ENCODE data around the gene COMMD3. TPM values are rescaled to one million over a fixed set of nuclear protein-coding genes. Genes with fewer than 3 reads are reported as not detected.
"Not testable (repeated sequence)": the region's sequence is repeated elsewhere in the genome, so short reads cannot be mapped to it uniquely, and the experiment has no call there.

The COMMD3 gene
- total RNA-seq = 89.9 TPM
- long read RNA-seq, transcript COMMD3-201 (8 exons, 1,342 nt) = major isoform, 29 of 33 reads
- long read RNA-seq, partial matches to known transcripts = 2 of 33 reads
- long read RNA-seq, other reads (novel, unspliced or antisense) = 2 of 33 reads

GRCh38 chr10:22316286-22317075 is at the start of gene COMMD3:
Gene COMMD3, plus strand, starts transcription at chr10:22316388. Its CDS starts 30 bp downstream, at chr10:22316418.
- ATAC-seq = peak; percentile 92
- intact Hi-C loops (cut with DNase I) = loop anchor here (2.0 kb wide), 1 partner anchor 88 kb away; no protein-coding TSS in a partner anchor
- peak; percentile 96 for DNase-seq (ENCODE audit: missing footprints)

- intact Hi-C loops (cut with DNase I) = no loop called here
- no peak for ATAC-seq
- DNase-seq (ENCODE audit: missing footprints) = no peak
Measured at GRCh38 chr10:22268503-22268902, 47.7 kb upstream of the COMMD3 start.

GRCh38 chr10:22271786-22272185 is 44.4 kb upstream of the COMMD3 start:
- DNase-seq (ENCODE audit: missing footprints) = no peak
- no peak for ATAC-seq
- intact Hi-C loops (cut with DNase I) = no loop called here

- DNase-seq (ENCODE audit: missing footprints) = no peak
- ATAC-seq = no peak
- intact Hi-C loops (cut with DNase I) = no loop called here
Measured at GRCh38 chr10:22278441-22278782, 37.8 kb upstream of the COMMD3 start.

GRCh38 chr10:22280078-22280477 is 36.1 kb upstream of the COMMD3 start:
- DNase-seq (ENCODE audit: missing footprints) (no peak), ATAC-seq (no peak)
- intact Hi-C loops (cut with DNase I) = no loop called here

- ATAC-seq (peak; percentile 37), DNase-seq (ENCODE audit: missing footprints) (no peak)
- intact Hi-C loops (cut with DNase I) = no loop called here
Measured at GRCh38 chr10:22285130-22285529, 31.1 kb upstream of the COMMD3 start.

GRCh38 chr10:22293747-22294404 is 22.3 kb upstream of the COMMD3 start:
- DNase-seq (ENCODE audit: missing footprints) (no peak), ATAC-seq (no peak)
- intact Hi-C loops (cut with DNase I) = no loop called here

- no peak for DNase-seq (ENCODE audit: missing footprints)
- ATAC-seq = no peak
- intact Hi-C loops (cut with DNase I) = no loop called here
Measured at GRCh38 chr10:22294694-22295093, 21.5 kb upstream of the COMMD3 start.

GRCh38 chr10:22301193-22301592 is 15.0 kb upstream of the COMMD3 start:
- no peak for DNase-seq (ENCODE audit: missing footprints)
- intact Hi-C loops (cut with DNase I) = no loop called here
- ATAC-seq = no peak

GRCh38 chr10:22303461-22303860 is 12.7 kb upstream of the COMMD3 start:
- intact Hi-C loops (cut with DNase I) = no loop called here
- DNase-seq (ENCODE audit: missing footprints) (no peak), ATAC-seq (no peak)

- intact Hi-C loops (cut with DNase I) = no loop called here
- ATAC-seq = no peak
- no peak for DNase-seq (ENCODE audit: missing footprints)
Measured at GRCh38 chr10:22305721-22306120, 10.5 kb upstream of the COMMD3 start.

- DNase-seq (ENCODE audit: missing footprints) (no peak), ATAC-seq (no peak)
- intact Hi-C loops (cut with DNase I) = no loop called here
Measured at GRCh38 chr10:22308390-22308789, 7.8 kb upstream of the COMMD3 start.

- intact Hi-C loops (cut with DNase I) = no loop called here
- no peak for ATAC-seq
- no peak for DNase-seq (ENCODE audit: missing footprints)
Measured at GRCh38 chr10:22309180-22310000, 6.8 kb upstream of the COMMD3 start.

GRCh38 chr10:22310012-22310411 is 6.2 kb upstream of the COMMD3 start:
- ATAC-seq; DNase-seq (ENCODE audit: missing footprints); intact Hi-C loops (cut with DNase I): not testable (repeated sequence)

- ATAC-seq (no peak), DNase-seq (ENCODE audit: missing footprints) (no peak)
- intact Hi-C loops (cut with DNase I) = no loop called here
Measured at GRCh38 chr10:22310928-22311327, 5.3 kb upstream of the COMMD3 start.

GRCh38 chr10:22314852-22315251 is 1.3 kb upstream of the COMMD3 start:
- DNase-seq (ENCODE audit: missing footprints) (no peak), ATAC-seq (no peak)
- intact Hi-C loops (cut with DNase I) = no loop called here

- intact Hi-C loops (cut with DNase I) = loop anchor here (2.0 kb wide), 1 partner anchor 87 kb away; no protein-coding TSS in a partner anchor
- ATAC-seq (no peak), DNase-seq (ENCODE audit: missing footprints) (no peak)
Measured at GRCh38 chr10:22315455-22316285, 518 bp upstream of the COMMD3 start.

- intact Hi-C loops (cut with DNase I) = loop anchor here (2.0 kb wide), 1 partner anchor 88 kb away; no protein-coding TSS in a partner anchor
- no peak for DNase-seq (ENCODE audit: missing footprints)
- ATAC-seq = no peak
Measured at GRCh38 chr10:22317076-22317370, 835 bp downstream of the COMMD3 start.

Measured in Right ventricle myocardium inferior (tissue), 1 donor.